HG03432 (cell line): ENCODE results near the gene MTAP.

Source experiments
- ATAC-seq: cut with Tn5 transposase; IDR thresholded peaks from one replicate; pipeline ENCODE4 v1.9.1; 2021; ENCODE audit warnings: mild to moderate bottlenecking, moderate library complexity; ENCODE audit not compliant: unreplicated experiment

Gene MTAP

GRCh38 chr9:21841133-21841532, 38.7 kb downstream of the MTAP start:
- ATAC-seq, result no peak

DNA sequence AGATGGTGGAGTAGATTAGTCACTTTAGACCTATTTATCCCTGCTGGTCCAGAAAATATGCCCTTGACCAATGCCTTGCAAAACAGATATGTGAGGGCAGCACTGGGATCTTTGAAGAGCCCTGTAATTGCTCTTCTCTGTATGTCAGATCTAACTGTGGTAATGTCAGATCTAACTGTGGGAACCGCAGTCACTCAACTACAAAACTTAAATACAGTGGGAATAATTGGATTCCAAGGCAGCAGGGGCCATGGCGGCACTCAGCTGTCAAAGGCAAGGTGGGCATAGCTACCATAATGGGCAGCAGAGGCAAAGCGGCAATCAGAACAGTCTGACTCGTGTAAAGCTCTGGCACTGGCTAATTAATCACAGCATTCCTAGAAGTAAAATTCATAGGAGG, 46.2 kb downstream of the MTAP start:
- no peak for ATAC-seq

GRCh38 chr9:21852754-21853153, 50.3 kb downstream of the MTAP start:
- peak; percentile 100 for ATAC-seq

DNA sequence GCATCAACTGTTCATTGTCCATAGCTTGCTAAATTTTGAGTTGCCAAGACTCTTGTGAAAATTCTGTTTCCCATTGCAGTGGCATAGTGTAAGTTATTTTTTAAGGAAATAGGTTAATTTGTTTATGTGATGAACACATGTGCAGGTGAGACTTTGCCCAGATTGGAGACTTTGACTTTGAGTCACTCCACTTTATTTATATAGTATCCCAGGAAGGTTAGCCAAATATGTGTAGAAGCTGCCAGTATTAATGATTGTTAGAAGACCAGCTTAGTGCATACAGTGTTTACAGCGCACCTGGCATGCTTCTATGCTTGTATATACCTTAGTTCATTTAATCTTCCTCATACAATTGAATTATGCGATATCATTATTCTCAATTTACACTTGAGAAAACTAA, 51.0 kb downstream of the MTAP start:
- ATAC-seq, result no peak

- ATAC-seq, result no peak
Measured at GRCh38 chr9:21854119-21854518, 51.7 kb downstream of the MTAP start.

DNA sequence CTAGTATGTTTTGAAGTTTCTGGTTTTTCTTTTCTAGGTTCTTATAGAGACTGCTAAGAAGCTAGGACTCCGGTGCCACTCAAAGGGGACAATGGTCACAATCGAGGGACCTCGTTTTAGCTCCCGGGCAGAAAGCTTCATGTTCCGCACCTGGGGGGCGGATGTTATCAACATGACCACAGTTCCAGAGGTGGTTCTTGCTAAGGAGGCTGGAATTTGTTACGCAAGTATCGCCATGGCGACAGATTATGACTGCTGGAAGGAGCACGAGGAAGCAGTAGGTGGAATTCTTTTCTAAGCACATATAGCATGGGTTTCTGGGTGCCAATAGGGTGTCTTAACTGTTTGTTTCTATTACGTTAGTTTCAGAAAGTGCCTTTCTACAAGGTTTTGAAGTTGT, 52.2 kb downstream of the MTAP start:
- ATAC-seq, result no peak

GRCh38 chr9:21856301-21857094, 54.1 kb downstream of the MTAP start:
- ATAC-seq, result no peak

DNA sequence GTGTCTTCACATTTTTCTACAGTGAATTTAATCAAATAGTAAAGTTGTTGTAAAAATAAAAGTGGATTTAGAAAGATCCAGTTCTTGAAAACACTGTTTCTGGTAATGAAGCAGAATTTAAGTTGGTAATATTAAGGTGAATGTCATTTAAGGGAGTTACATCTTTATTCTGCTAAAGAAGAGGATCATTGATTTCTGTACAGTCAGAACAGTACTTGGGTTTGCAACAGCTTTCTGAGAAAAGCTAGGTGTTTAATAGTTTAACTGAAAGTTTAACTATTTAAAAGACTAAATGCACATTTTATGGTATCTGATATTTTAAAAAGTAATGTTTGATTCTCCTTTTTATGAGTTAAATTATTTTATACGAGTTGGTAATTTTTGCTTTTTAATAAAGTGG, 60.4 kb downstream of the MTAP start:
- ATAC-seq, result no peak

DNA sequence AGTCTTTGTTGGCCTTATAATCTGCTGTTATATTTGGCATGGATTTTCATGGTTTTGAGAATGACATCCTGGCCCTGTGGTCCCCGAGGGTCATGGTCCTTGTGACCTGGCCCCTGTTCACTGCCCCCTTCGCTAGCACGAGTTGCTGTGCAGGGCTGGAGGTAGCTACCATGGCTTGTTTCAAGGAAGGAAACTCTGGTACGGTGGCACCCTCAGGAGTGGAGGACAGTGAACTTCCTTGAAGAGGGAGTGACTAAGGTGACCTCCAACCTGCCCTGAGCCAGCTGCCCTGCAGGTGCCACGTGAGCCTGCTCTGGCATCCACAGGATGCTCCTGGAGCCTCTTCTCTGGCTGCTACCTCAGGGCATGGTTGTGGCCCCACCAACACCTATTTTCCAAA, 62.1 kb downstream of the MTAP start:
- ATAC-seq, result no peak

DNA sequence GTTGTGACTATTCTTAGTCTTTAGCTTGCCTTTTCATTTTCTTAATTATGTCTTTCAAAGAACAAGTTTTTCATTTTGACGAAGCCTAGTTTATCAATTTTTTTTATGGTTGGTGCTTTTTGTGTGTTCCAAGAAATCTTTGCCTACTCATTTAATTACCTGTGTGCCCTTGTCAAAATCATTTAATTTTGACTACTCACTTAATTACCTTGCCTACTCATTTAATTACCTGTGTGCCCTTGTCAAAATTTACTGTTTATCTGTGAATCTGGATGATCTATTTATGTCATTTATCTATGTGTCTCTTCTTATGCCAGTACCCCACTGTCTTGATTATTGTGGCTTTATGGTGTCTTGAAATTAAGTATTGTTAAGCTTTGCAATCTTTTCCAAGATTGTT, 63.9 kb downstream of the MTAP start:
- no peak for ATAC-seq

DNA sequence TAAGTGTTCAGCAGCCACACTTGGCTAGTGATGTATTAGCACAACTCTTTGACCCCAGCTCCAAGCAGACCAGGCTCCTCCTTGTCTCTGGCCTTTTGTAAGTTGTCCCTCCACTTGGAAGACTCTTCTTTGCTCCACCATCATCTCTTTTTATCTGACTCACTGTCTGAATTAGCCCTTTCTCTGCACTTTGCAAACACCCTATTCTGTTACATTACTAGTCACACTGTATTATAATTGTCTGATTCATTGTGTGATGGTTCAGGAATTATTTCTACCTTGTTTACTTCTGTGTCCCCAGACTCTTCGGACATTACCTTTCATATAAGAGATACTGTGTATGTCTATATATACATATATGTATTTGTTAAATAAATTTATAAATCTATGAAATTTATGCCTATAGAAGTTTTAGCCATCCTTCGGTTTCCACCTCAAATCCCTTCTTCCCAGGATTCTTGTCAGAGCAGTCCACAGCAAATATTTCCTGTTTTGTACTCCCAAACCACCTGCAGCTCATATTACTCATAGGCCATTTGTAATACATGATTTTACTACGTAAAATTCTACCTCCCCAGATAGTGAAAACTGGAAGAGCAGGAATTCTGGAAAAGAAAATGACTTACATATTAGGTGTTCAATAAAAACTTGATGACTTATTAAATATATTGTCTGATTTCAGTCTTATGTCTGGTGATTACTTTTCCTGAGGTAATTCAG, 69.0 kb downstream of the MTAP start:
- ATAC-seq, result no peak

DNA sequence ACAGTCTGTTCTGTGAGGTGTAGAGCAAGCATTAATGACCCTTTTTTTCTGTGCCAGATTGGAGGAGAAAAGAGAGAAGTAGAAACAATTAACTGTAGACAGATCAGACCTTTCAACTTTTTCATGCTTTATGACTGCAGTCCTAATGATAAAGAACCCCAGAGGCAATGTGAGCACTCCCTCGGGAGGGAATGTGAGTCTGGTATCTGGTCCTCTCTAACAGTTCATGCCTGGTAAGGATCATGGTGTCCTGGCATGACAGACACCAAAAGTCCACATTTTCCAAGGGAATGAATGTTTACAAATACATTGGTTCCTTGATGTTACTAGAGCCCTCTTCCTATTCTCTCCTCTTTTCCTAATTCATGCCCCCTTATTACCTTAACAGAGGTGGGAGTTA, 70.3 kb downstream of the MTAP start:
- ATAC-seq, result no peak

DNA sequence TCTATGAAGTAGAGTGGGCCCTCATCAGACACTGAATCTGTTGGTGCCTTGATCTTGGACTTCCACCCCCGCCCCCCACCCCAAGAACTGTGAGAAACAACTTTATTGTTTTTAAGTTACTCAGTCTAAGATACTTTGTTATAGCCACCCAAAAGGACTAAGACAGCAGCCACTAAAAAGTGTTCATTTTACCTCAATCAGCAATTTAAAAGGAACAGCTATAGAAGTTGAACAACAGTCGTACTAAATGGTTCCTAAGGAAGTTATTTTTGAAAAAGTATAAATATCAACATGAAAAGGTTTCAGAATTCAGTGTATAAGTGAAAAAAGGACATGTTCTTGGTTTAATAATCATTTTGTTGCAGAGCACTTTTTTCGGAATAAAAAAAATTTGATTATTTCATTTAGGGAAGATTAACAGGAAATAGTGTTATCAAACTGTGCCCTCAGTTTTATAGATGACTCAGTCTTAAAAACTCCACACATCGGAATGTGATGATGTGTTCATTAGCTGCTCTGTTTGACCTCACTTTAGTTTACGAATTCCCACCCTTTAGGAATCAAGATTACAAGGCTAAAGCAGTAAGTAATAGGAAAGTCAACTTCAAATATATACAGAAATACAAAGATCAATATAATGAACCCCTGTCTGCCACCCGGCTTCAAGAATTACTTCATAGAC, 71.2 kb downstream of the MTAP start:
- ATAC-seq, result no peak

- no peak for ATAC-seq
Measured at GRCh38 chr9:21875893-21876292, 73.5 kb downstream of the MTAP start.

GRCh38 chr9:21883642-21884041, 81.2 kb downstream of the MTAP start:
- ATAC-seq, result no peak

DNA sequence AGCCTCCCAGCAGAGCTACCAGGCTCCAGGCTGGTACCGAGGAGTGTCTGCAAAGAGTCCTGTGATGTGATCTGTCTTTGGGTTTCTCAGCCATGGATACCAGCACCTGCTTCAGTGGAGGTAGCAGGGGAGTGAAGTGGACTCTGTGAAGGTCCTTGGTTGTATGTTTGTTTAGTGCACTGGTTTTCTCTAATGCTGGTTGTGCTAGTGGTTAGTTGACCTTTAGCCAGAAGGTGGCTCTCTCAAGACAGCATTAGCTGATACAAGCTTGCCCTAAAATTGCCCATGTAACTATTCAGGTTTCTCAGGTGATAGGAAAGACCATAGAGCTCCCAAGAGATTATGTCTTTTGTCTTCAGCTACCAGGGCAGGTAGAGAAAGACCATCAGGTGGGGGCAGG, 87.2 kb downstream of the MTAP start:
- ATAC-seq, result no peak

DNA sequence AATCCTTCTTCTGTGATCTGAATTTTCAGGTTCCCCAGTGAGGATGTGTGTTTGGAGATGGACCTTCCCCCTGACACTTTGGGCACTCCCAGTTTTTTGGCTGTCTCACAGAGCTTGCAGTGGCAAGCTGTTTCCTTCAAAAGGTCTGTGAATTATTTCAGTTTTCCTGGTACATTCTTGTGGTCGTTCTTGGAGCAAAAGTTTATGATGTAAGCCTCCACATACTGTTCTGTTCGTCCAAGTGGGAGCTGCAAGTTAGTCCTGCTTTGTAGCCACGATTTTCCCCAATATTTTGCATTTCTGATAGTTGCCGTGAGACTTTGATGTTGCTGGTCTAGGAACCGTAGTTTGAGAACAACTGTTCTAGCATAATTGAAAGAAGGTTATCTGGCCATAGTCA, 88.3 kb downstream of the MTAP start:
- no peak for ATAC-seq

DNA sequence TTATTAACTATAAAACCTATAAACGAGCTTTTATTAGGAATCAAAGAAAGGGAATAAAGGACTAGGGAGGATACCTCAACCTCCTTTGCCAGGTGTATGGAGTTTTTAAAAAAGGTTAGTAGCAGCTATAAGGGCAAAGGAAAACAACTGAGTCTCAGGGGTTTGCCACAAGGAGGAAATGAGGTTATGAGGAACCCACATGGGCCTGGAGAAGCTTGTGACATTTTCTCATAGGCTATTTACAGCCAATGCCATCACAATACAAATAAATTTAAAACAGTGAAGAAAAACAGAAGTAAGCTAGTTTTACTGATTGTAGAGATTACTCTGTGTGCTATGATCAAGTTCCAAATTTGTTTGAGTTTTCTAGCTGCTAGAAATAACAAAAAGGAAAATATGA, 99.1 kb downstream of the MTAP start:
- peak; percentile 9 for ATAC-seq

- peak; percentile 78 for ATAC-seq
Measured at GRCh38 chr9:21902136-21902535, 99.7 kb downstream of the MTAP start.

- no peak for ATAC-seq
Measured at GRCh38 chr9:21903380-21903965, 101.0 kb downstream of the MTAP start.

DNA sequence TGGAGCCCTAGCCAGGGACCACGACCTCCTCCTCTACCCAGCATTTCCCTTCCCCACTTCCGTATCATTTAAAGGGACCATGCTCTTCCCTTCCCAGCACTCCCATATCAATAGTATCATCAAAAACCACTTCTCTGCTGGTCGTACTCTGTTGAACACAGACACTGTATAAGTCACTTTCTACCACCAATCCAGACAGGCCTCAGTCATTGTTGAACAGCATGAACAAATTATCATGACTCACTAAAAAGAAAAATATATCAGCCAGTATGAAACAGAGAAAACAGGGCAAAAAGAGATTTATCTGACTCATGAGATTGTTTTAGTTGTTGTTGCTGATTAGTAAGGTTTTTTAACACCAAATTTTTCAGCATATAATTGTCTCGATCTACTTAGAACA, 101.9 kb downstream of the MTAP start:
- ATAC-seq, result no peak

- no peak for ATAC-seq
Measured at GRCh38 chr9:21904776-21905175, 102.3 kb downstream of the MTAP start.
